Glutamatergic neuron (in vitro differentiated cells): ENCODE measurements around the gene RXYLT1. TPM values are rescaled to one million over a fixed set of nuclear protein-coding genes. Genes with fewer than 3 reads are reported as not detected.

ENCODE experiments used
- DNase-seq: peaks from one replicate; pipeline ENCODE4 v3.0.0; 2022
- H3K27ac Mint-ChIP-seq: one replicate; pipeline ENCODE4 v1.8.0; 2020; ENCODE audit warnings: mild to moderate bottlenecking, mixed read lengths, inconsistent platforms; ENCODE audit not compliant: unreplicated experiment
- H3K27me3 Mint-ChIP-seq: one replicate; pipeline ENCODE4 v1.8.0; 2020; ENCODE audit warnings: mild to moderate bottlenecking, moderate library complexity, mixed read lengths, inconsistent platforms; ENCODE audit not compliant: unreplicated experiment
- H3K36me3 Mint-ChIP-seq: one replicate; pipeline ENCODE4 v1.8.0; 2020; ENCODE audit warnings: mild to moderate bottlenecking, mixed read lengths, inconsistent platforms; ENCODE audit not compliant: unreplicated experiment
- H3K4me1 Mint-ChIP-seq: one replicate; pipeline ENCODE4 v1.8.0; 2020; ENCODE audit warnings: mild to moderate bottlenecking, low read depth, mixed read lengths, inconsistent platforms; ENCODE audit not compliant: unreplicated experiment
- H3K4me3 Mint-ChIP-seq: one replicate; pipeline ENCODE4 v1.8.0; 2020; ENCODE audit warnings: mild to moderate bottlenecking, mixed read lengths, inconsistent platforms; ENCODE audit not compliant: unreplicated experiment
- H3K9me3 Mint-ChIP-seq: one replicate; pipeline ENCODE4 v1.8.0; 2020; ENCODE audit warnings: mild to moderate bottlenecking, moderate library complexity, mixed read lengths, inconsistent platforms; ENCODE audit not compliant: unreplicated experiment
- total RNA-seq: library from RNA; stranded (reverse); fragmentation: NEBNext Ultra II Directional; extraction: Animal tissue kit (Norgen Biotek cat#: 25700); gene quantifications from one replicate; pipeline ENCODE4 v1.2.1, GENCODE V29; 2021; ENCODE audit not compliant: unreplicated experiment
- TF ChIP-seq, protein P1 (sequence below): fragments of 200-600 bp; sonication (generic); IDR thresholded peaks from one replicate; pipeline ENCODE4 v1.5.0; 2021; ENCODE audit not compliant: partially characterized antibody, unreplicated experiment

The RXYLT1 gene
- total RNA-seq, 1 donor from 2014 or later: 6.7 TPM

DNA sequence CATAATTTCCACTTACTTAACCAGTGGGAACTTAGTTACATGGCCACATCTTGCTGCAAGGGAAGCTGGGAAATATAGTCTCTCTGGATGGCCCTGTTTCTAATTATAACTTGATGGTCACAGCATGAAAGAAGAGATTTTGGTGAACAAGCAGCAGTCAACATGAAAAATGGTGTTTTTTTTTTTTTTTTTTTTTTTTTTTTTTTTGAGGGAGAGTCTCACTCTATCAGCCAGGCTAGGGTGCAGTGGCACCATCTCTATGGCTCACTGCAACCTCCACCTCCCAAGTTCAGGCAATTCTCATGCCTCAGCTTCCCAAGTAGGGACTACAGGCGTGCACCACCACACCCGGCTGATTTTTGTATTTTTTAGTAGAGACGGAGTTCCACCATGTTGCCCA, 75.6 kb downstream of the RXYLT1 start:
- H3K9me3 Mint-ChIP-seq: no peaks in the 10 kb centered on the region
- H3K36me3 Mint-ChIP-seq: no peaks in the 10 kb centered on the region
- no peak overlapping the region for H3K27ac Mint-ChIP-seq
- H3K27me3 Mint-ChIP-seq: no peaks in the 10 kb centered on the region
- no peak for DNase-seq
- H3K4me3 Mint-ChIP-seq: no peak overlapping the region
- TF ChIP-seq, protein P1, sequence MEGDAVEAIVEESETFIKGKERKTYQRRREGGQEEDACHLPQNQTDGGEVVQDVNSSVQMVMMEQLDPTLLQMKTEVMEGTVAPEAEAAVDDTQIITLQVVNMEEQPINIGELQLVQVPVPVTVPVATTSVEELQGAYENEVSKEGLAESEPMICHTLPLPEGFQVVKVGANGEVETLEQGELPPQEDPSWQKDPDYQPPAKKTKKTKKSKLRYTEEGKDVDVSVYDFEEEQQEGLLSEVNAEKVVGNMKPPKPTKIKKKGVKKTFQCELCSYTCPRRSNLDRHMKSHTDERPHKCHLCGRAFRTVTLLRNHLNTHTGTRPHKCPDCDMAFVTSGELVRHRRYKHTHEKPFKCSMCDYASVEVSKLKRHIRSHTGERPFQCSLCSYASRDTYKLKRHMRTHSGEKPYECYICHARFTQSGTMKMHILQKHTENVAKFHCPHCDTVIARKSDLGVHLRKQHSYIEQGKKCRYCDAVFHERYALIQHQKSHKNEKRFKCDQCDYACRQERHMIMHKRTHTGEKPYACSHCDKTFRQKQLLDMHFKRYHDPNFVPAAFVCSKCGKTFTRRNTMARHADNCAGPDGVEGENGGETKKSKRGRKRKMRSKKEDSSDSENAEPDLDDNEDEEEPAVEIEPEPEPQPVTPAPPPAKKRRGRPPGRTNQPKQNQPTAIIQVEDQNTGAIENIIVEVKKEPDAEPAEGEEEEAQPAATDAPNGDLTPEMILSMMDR: no peak
- no peaks in the 10 kb centered on the region for H3K4me1 Mint-ChIP-seq

DNA sequence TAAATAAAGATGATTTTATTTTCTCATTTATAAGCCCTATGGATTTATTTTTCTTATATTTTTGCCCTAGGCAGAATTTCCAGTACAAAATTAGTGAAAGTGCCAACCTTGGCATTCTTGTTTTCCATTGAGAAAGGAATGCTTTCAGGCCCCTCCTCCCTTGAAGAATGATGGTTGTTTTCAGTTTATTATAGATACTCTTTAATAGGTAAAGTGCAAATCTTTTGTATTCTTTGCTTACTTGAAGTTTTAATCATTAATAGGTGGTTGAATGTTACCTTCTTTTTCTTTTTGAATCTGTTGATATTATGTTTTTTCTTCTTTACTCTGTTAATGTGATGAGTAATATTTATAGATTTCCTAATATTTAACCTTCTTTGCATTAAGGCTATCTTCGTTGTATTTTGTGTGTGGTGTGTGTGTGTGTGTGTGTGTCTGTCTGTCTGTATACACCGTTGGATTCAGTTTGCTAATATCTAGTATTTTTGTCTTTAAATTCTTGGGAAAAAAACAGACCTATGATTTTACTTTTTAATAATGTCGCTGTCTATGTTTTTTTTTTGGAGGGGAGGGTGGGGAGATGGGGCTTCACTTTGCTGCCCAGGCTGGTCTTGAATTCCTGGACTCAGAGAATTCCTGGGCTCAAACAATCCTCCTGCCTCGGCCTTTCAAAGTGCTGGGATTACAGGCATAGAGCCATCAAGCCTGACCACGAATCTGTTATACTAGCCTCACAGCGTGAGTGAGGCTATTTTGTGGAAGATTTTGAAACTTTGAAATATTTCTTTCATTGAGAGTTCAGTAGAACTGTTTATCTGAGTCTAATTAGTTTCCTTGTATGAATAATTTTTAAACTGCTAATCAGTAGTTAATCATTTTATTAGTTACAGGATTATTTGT, 78.3 kb downstream of the RXYLT1 start:
- Mint-ChIP-seq H3K4me3 (no peak overlapping the region), H3K9me3 (peaks cover 2% of the 10 kb centered on the region), H3K27ac (no peak overlapping the region), H3K4me1 (peaks cover 5% of the 10 kb centered on the region), H3K27me3 (peaks cover 2% of the 10 kb centered on the region), H3K36me3 (no peaks in the 10 kb centered on the region)
- TF ChIP-seq, protein P1: no peak
- DNase-seq: no peak

Other genes with a start within 250 kb of the RXYLT1 start
- 1.8 TPM for gene DPY19L2, start 111.4 kb upstream of the RXYLT1 start, total RNA-seq
- 52.0 TPM for gene SRGAP1, start 64.8 kb downstream of the RXYLT1 start, total RNA-seq